ENCODE measurements around the gene GLT8D1.
"Not testable (repeated sequence)": the region's sequence is repeated elsewhere in the genome, so short reads cannot be mapped to it uniquely, and the experiment has no call there.

The GLT8D1 gene

GRCh38 chr3:52705688-52706686, at the start of gene GLT8D1, which contains the start of gene SPCS1:
Gene GLT8D1, minus strand, starts transcription at chr3:52705791. Its CDS starts 5,331 bp downstream, at chr3:52700460.
Gene SPCS1, plus strand, starts transcription at chr3:52706106. Its CDS starts 141 bp downstream, at chr3:52706247.
- DNase-seq: peak; percentile 87

GRCh38 chr3:52754373-52754772, 48.8 kb upstream of the GLT8D1 start:
- no peak for DNase-seq

DNA sequence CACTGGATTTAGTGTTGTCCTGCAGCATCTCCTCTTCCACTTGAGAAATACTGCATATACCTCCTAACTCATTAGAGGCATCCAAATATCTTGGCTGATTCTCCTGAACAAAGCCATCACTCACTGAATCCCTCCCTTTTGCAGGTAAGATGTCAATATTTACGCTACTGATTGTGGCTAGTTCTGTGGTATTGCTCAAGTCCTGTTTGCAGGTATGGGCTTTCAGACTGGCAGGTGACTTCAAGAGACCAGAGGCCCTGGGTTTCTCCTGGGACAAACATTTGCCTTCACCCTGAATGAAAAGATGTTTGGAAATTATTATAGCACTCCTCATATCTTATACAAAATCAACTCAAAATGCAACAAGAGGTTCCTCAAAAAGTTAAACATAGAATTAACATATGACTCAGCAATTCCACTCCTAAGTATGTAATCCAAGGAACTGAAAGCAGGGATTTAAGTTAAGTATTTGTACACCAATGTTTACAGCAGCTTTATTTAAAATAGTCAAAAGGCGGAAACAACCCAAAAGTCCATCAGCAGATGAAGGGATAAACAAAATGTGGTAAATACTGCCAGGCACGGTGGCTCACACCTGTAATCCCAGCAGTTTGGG, 46.6 kb upstream of the GLT8D1 start:
- DNase-seq: no peak

- DNase-seq: no peak
Observed at GRCh38 chr3:52743721-52744120, 38.1 kb upstream of the GLT8D1 start.

- DNase-seq: no peak
Observed at GRCh38 chr3:52743152-52743551, 37.6 kb upstream of the GLT8D1 start.

- no peak for DNase-seq
Observed at GRCh38 chr3:52742418-52743041, 36.9 kb upstream of the GLT8D1 start.

- no peak for DNase-seq
Observed at GRCh38 chr3:52739730-52740129, 34.1 kb upstream of the GLT8D1 start.

GRCh38 chr3:52733256-52733891, 27.8 kb upstream of the GLT8D1 start:
- DNase-seq: no peak

DNA sequence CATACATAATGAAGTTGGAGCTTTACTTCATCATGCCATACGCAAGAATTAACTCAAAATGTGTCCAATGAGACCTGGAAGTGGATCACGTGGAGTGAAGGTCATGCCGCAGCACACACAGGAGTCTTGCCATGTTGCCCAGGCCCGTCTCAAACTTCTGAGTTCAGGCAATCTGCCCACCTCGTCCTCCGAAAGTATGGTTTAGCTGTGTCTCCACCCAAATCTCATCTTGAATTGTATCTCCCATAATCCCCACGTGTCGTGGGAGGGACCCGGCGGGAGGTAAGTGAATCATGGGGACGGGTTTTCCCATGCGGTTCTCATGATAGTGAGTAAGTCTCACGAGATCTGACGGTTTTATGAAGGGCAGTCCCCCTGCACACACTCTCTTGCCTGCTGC, 26.0 kb upstream of the GLT8D1 start:
- DNase-seq: no peak

DNA sequence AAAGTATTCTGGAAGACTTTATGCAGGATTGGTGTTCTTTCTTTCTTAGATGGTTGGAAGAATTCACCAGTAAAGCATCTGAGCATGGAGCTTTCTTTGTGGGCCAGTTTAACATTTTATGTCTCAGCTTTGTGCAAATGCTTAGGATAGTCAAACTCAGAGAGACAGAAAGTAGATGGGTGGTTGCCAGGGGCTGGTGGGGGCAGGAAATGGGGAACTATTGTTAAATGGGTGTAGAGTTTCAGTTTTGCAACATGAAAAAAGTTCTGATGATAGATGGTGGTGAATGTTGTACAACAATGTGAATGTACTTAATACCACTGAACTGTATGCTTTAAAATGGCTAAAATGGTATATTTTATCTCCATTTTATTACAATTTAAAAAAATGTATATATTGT, 25.1 kb upstream of the GLT8D1 start:
- DNase-seq: no peak

DNA sequence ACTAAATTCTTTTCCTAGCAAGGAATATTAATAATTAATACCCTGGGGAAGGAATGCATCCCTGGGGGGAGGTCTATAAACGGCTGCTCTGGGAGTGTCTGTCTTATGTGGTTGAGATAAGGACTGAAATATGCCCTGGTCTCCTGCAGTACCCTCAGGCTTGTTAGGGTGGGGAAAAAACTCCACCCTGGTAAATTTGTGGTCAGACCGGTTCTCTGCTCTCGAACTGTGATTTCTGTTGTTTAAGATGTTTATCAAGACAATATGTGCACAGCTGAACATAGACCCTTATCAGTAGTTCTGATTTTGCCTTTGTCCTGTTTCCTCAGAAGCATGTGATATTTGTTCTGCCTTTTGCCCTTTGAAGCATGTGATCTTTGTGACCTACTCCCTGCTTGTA, 23.2 kb upstream of the GLT8D1 start:
- not testable (repeated sequence) for DNase-seq

GRCh38 chr3:52724511-52724910, 18.9 kb upstream of the GLT8D1 start:
- DNase-seq: no peak

GRCh38 chr3:52723935-52724334, 18.3 kb upstream of the GLT8D1 start:
- no peak for DNase-seq

GRCh38 chr3:52722491-52722890, 16.9 kb upstream of the GLT8D1 start:
- DNase-seq: no peak

DNA sequence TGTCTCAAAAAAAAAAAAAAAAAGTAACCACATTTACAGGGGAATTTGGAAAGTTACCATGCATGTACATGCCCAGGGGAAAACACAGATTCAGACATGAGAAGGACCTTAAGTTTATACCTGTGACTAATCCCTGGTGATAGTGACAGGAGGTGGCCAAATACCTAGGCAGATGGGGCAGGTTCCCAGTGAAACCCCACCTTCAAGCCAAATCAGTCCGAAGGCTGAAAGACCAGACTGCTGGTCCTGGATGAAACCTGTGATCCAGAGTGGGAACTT, 16.1 kb upstream of the GLT8D1 start:
- DNase-seq: no peak

- no peak for DNase-seq
Observed at GRCh38 chr3:52721002-52721729, 15.6 kb upstream of the GLT8D1 start.

DNA sequence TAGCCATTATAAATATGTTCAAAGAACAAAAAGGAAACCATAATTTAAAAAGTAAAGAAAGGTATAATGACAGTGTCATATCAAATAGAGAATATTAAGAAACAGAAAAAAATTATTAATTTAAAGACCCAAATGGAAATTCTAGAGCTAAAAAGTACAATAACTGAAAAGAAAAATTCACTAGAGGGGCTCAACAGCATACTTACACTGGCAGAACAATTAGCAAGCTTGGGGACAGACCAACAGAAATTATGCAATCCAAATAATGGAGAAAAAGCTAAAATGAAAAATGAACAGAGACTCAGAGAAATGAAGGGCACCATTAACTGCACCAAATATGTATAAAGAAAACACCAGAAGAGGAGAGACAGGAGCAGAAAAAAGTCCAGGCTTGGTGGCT, 14.0 kb upstream of the GLT8D1 start:
- no peak for DNase-seq

GRCh38 chr3:52715714-52716305, 10.2 kb upstream of the GLT8D1 start:
- DNase-seq: no peak

DNA sequence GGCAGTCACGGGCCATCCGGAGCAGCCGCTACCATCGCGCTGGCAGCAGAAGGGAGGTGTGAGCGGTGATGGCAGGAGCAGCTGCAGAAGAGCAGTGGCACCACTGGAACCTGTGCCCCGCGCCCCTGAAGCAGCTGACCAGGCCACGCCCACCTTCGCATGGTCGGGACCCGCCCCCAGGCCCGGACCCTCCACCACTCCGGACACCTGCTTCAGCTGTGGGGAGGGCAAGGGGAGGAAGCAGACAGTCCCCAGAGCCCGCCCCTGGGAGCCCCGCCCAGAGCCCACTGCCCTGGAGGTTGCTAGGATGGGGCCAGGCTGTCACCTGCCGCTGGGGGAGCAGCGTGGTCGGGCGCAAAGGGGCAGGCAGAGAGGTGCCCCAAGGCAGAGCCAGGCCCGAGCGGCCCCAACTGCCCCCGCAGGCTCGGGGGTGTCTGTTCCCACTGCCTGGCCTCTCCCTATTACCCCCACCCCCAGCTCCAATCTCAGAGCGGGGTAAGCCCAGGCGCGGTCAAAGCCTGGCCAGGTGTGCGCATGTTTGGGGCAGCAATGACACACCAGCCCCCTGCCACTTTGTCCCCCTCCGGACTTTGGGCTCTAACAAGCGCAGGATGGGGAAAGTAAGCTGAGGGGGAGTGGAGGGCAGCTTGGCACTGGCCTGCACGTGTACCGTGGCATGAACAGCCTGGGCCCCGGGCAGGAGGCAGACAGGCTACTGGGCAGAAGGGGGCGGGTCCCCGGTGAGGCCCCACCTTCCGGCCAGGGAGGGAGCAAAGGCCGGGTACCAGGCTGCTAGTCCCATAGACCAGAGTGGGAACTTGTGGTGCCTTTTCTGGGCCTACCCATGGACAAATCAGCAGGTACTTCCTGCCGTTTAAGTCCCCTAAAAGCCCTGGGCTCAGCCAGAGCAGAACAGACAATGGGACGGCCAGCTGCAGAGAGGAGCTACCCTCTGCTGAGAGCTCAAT, 9.0 kb upstream of the GLT8D1 start:
- DNase-seq: no peak

DNA sequence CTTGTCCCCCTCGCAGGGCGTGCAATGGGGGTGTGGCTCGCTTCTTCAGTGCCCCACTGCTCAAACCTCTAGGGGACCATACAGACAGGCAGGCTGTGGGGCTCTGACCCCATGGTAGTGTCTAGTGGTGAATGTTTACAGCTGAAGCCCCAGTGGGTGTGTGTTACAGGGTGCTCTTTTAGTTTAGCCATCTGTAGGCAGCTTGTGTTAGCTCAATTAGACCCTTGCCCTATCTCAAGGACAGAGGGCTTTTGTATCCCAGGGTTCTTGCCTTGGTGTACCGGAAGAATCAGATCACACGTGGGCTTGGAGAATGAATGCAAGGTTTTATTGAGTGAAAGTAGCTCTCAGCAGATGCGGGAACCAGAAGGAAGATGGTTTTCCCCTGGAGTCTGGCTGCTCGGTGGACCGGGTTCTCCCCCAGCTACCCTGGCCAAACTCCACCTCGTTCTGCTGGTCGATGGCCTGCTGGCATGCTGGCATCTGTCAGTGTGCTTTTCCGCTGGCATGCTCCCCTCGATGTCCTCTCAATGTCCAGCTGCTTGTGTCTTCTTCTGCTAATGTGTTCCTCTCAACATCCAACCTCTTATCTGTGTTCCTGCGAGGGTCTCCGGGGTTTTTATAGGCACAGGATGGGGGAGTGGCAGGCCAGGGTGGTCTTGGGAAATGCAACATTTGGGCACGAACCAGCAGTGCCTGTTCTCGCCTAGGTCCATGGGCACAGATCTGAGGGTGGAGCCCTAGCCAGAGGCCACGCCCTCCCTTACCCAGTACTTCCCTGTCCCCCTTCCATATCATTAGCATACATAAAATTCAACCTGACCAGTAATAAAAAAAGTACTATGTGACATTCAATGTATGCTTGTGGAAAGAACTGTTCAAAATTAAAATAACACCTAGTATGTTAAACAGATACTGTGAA, 7.0 kb upstream of the GLT8D1 start:
- DNase-seq: no peak

All from stimulated activated CD8-positive, alpha-beta memory T cell treated with anti-CD3 and anti-CD28 coated beads, Interleukin-4, amount 100 ng/mL, for 48 hours (primary cell).